T-cell (primary cell): ENCODE data around the gene EFNB2. TPM values are rescaled to one million over a fixed set of nuclear protein-coding genes. Genes with fewer than 3 reads are reported as not detected.

ENCODE experiments used
- ATAC-seq, 4 experiments: fragments of 200-7000 bp in 3 of 4; fragments of 150-1000 bp in 1 of 4; cut with Tn5 transposase; replicated peaks in 1 of 4; 1 replicate in 3 of 4; 2 replicates in 1 of 4; pipeline ENCODE4 v1.10.0; 2021; ENCODE audit warnings: moderate library complexity in 3 of 4, mild to moderate bottlenecking in 2 of 4, moderate number of reproducible peaks in 1 of 4
- CTCF ChIA-PET, 2 donors: fragments of 300-600 bp; sonication (Branson Sonifier 250); formaldehyde crosslinking; loops; one replicate each; lab custom pipeline; 2022; ENCODE audit warnings: antibody characterized with exemption in 2 of 2; lab: Charles Lee
- POLR2A ChIA-PET, 2 donors: fragments of 300-600 bp; sonication (Branson Sonifier 250); formaldehyde crosslinking; loops; one replicate each; lab custom pipeline; 2022; ENCODE audit warnings: antibody characterized with exemption in 2 of 2; lab: Charles Lee
- DNase-seq, 35 experiments: peaks; one replicate each; pipeline versions ENCODE4 v3.0.0 to v3.0.0-alpha.2; 2013 to 2023
- H3K27ac ChIP-seq: one replicate; pipeline ENCODE4 v1.5.1; 2013; ENCODE audit warnings: low read length
- H3K27me3 ChIP-seq, 2 experiments: replicated peaks in 1 of 2; 1 replicate in 1 of 2; 2 replicates in 1 of 2; pipeline versions ENCODE4 v1.6.1 to v1.7.0; 2013; ENCODE audit warnings: low read length in 1 of 2, mixed read lengths in 1 of 2; ENCODE audit not compliant: control insufficient read depth in 2 of 2, insufficient read depth in 2 of 2; ENCODE audit errors: extremely low read depth in 1 of 2
- H3K36me3 ChIP-seq, 2 donors: 1 replicate in 1 of 2; 2 replicates in 1 of 2; pipeline versions ENCODE4 v1.6.1 to v1.7.0; 2013; ENCODE audit warnings: low read length in 1 of 2; ENCODE audit not compliant: control insufficient read depth in 2 of 2, insufficient read depth in 1 of 2; ENCODE audit errors: extremely low read depth in 1 of 2
- H3K4me1 ChIP-seq, 2 experiments: 1 replicate in 1 of 2; 2 replicates in 1 of 2; pipeline versions ENCODE4 v1.6.1 to v1.7.0; 2013; ENCODE audit warnings: low read length in 2 of 2, mixed read lengths in 1 of 2; ENCODE audit not compliant: insufficient read depth in 2 of 2, control insufficient read depth in 1 of 2; ENCODE audit errors: extremely low read depth in 1 of 2
- H3K4me3 ChIP-seq, 2 donors: 1 replicate in 1 of 2; 2 replicates in 1 of 2; pipeline versions ENCODE4 v1.5.1 to v1.7.0; 2013; ENCODE audit warnings: mild to moderate bottlenecking in 2 of 2, low read length in 1 of 2, moderate library complexity in 1 of 2; ENCODE audit not compliant: control insufficient read depth in 1 of 2; ENCODE audit errors: extremely low read depth in 1 of 2
- H3K9me3 ChIP-seq: 2 replicates; pipeline ENCODE4 v1.7.0; 2013
- H3K27ac Mint-ChIP-seq, 2 donors: one replicate each; pipeline ENCODE4 v1.8.0; 2020 to 2021; ENCODE audit warnings: mild to moderate bottlenecking in 2 of 2, mixed read lengths in 2 of 2
- H3K27me3 Mint-ChIP-seq, 2 donors: one replicate each; pipeline ENCODE4 v1.8.0; 2021 to 2022; ENCODE audit warnings: mixed read lengths in 2 of 2
- H3K36me3 Mint-ChIP-seq: one replicate; pipeline ENCODE4 v1.8.0; 2021; ENCODE audit warnings: mixed read lengths
- H3K4me1 Mint-ChIP-seq, 3 donors: one replicate each; pipeline ENCODE4 v1.8.0; 2020 to 2022; ENCODE audit warnings: mixed read lengths in 3 of 3, mild to moderate bottlenecking in 1 of 3
- H3K4me3 Mint-ChIP-seq, 3 donors: one replicate each; pipeline ENCODE4 v1.8.0; 2020 to 2022; ENCODE audit warnings: mild to moderate bottlenecking in 3 of 3, mixed read lengths in 3 of 3, moderate library complexity in 3 of 3
- H3K9me3 Mint-ChIP-seq, 3 donors: one replicate each; pipeline ENCODE4 v1.8.0; 2020 to 2022; ENCODE audit warnings: mixed read lengths in 3 of 3
- WGBS: methylation state at CpG from one replicate; pipeline ENCODE4 v1.1.5; 2013; ENCODE audit warnings: missing lambda C conversion rate; ENCODE audit not compliant: insufficient coverage; 5-methylcytosine and 5-hydroxymethylcytosine counted together
- total RNA-seq, 35 experiments: library from RNA in 6 of 35; stranded (reverse) in 6 of 35; fragments of 120-200 nt in 1 of 35; gene quantifications; one replicate each; pipeline versions ENCODE4 v1.2.1 to v1.2.4 and lab custom pipeline; 2013 to 2026

EFNB2 gene
- total RNA-seq, 5 donors from 2014 or later (not counting 1 experiment from before 2014, with no cell fraction given): 0.18 to 0.47 (median 0.33) TPM

DNA sequence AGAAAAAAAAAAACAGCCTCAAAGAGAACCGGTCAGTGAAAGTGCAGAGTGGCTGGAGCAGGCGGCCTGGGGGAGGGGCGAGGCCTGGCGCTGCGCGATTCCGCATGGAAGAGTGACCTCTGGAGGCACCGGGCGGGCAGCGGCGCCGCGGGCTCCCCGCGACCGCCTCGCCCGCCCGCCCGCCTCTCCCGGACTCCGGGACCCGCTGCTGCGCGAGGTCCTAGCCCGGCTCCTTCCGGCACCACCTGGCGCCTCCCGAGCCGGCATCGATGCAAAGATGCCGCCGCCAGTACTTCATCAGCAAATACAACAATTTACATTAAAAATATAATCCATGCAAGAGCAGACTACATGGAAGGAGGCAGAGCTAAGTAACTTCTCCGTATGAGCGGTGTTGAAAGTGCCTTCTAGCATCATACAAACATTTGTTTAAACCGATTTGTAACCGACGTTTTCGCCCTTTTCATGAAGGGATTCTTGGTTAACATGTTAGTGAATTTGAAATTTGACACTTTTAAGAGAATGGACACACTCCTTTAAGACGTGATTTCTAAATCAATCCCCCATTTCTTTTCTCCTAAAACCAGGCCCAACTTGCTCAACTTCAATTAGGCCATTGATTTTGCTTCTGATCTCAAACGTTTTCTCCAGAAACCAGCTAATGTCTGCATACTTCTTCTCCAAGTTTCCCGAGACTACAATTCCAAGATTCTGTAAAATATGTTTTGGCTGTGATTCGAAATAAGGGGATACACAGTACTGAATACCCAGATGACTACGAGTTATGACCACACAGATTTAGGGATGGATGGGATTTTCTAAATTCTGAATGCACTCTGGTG lies 2.1 kb downstream of the EFNB2 start:
- CTCF ChIA-PET: interaction anchor here (0.5 to 1.2 kb wide), 3 partner anchors 9 to 114 kb away, joined by 3 to 5 read pairs (median 3); no protein-coding TSS in a partner anchor
- peak overlapping the region in 1 of 2 donors; percentile 21 for H3K27ac Mint-ChIP-seq
- POLR2A ChIA-PET: interaction anchor here in 1 of 2 donors (0.5 to 0.7 kb wide), 2 partner anchors 386 to 1846 kb away, joined by 4 read pairs; no protein-coding TSS in a partner anchor

GRCh38 chr13:106532111-106532929 lies 3.1 kb downstream of the EFNB2 start:
- CTCF ChIA-PET: no interaction called here
- H3K36me3 Mint-ChIP-seq: no peaks in the 10 kb centered on the region
- no peak overlapping the region for H3K27ac Mint-ChIP-seq
- Histone ChIP-seq H3K4me3 (peak overlapping the region in 1 of 2 donors; percentile 72), H3K4me1 (peaks cover 9 to 24% of the 10 kb centered on the region in 2 experiments), H3K27ac (no peak overlapping the region), H3K9me3 (no peaks in the 10 kb centered on the region), H3K27me3 (peaks cover 13 to 32% of the 10 kb centered on the region in 2 experiments), H3K36me3 (no peaks in the 10 kb centered on the region)
- DNase-seq (no peak), ATAC-seq (no peak)
- peaks cover 42 to 57% of the 10 kb centered on the region in 2 donors for H3K27me3 Mint-ChIP-seq
- WGBS: 70% methylated on average over 5 of the region's 18 CpGs
- peaks cover 21 to 25% (median 21%) of the 10 kb centered on the region in 3 donors for H3K4me1 Mint-ChIP-seq
- peak overlapping the region; percentile 24 to 90 (median 36) for H3K4me3 Mint-ChIP-seq
- POLR2A ChIA-PET: interaction anchor here in 1 of 2 donors (0.7 kb wide), 1 partner anchor 387 kb away, joined by 4 read pairs; no protein-coding TSS in a partner anchor
- no peaks in the 10 kb centered on the region for H3K9me3 Mint-ChIP-seq

More for the DNA sequence above, 2.1 kb downstream of the EFNB2 start:
- Histone ChIP-seq H3K4me1 (peaks cover 9 to 24% of the 10 kb centered on the region in 2 experiments), H3K27ac (no peak overlapping the region), H3K27me3 (peaks cover 10 to 32% of the 10 kb centered on the region in 2 experiments), H3K4me3 (peak overlapping the region in 1 of 2 donors; percentile 72), H3K36me3 (no peaks in the 10 kb centered on the region), H3K9me3 (no peaks in the 10 kb centered on the region)
- no peaks in the 10 kb centered on the region for H3K9me3 Mint-ChIP-seq
- peaks cover 21 to 25% (median 21%) of the 10 kb centered on the region in 3 donors for H3K4me1 Mint-ChIP-seq
- H3K36me3 Mint-ChIP-seq: no peaks in the 10 kb centered on the region
- DNase-seq (peak in 6 of 35 experiments; percentile 1 to 31 (median 2)), ATAC-seq (no peak)
- H3K27me3 Mint-ChIP-seq: peaks cover 42 to 53% of the 10 kb centered on the region in 2 donors
- 11% methylated on average over 24 of the region's 44 CpGs for WGBS
- H3K4me3 Mint-ChIP-seq: peak overlapping the region; percentile 58 to 90 (median 68)

- H3K4me1 Mint-ChIP-seq: peaks cover 14 to 21% (median 17%) of the 10 kb centered on the region in 3 donors
- H3K27ac ChIP-seq: no peak overlapping the region
- no peaks in the 10 kb centered on the region for H3K9me3 Mint-ChIP-seq
- ATAC-seq: no peak
- ChIA-PET CTCF (no interaction called here), POLR2A (no interaction called here)
- H3K27me3 Mint-ChIP-seq: peaks cover 52 to 58% of the 10 kb centered on the region in 2 donors
- DNase-seq: no peak
- H3K4me3 ChIP-seq: no peak overlapping the region
- H3K4me3 Mint-ChIP-seq: no peak overlapping the region
- H3K27ac Mint-ChIP-seq: no peak overlapping the region
- H3K27me3 ChIP-seq: peaks cover 13 to 30% of the 10 kb centered on the region in 2 experiments
- H3K9me3 ChIP-seq: no peaks in the 10 kb centered on the region
- no peaks in the 10 kb centered on the region for H3K36me3 Mint-ChIP-seq
- H3K36me3 ChIP-seq: no peaks in the 10 kb centered on the region
- H3K4me1 ChIP-seq: peaks cover 9 to 19% of the 10 kb centered on the region in 2 experiments
- WGBS: 83% methylated on average over 1 of the region's 8 CpGs
Observed at GRCh38 chr13:106530980-106531481, 4.4 kb downstream of the EFNB2 start.

GRCh38 chr13:106530171-106530851 lies 5.2 kb downstream of the EFNB2 start:
- Mint-ChIP-seq H3K4me3 (no peak overlapping the region), H3K36me3 (no peaks in the 10 kb centered on the region), H3K9me3 (no peaks in the 10 kb centered on the region), H3K27ac (no peak overlapping the region), H3K27me3 (peaks cover 57 to 64% of the 10 kb centered on the region in 2 donors), H3K4me1 (peaks cover 14 to 21% (median 17%) of the 10 kb centered on the region in 3 donors)
- 98% methylated on average over 6 of the region's 11 CpGs for WGBS
- POLR2A ChIA-PET: no interaction called here
- Histone ChIP-seq H3K4me3 (no peak overlapping the region), H3K4me1 (peaks cover 9 to 16% of the 10 kb centered on the region in 2 experiments), H3K9me3 (no peaks in the 10 kb centered on the region), H3K36me3 (no peaks in the 10 kb centered on the region), H3K27me3 (peaks cover 13 to 31% of the 10 kb centered on the region in 2 experiments), H3K27ac (no peak overlapping the region)
- ATAC-seq (no peak), DNase-seq (no peak)
- CTCF ChIA-PET: no interaction called here

- Histone ChIP-seq H3K27ac (no peak overlapping the region), H3K9me3 (no peaks in the 10 kb centered on the region), H3K4me1 (peaks cover 9 to 13% of the 10 kb centered on the region in 2 experiments), H3K36me3 (no peaks in the 10 kb centered on the region), H3K4me3 (no peak overlapping the region), H3K27me3 (peaks cover 13 to 28% of the 10 kb centered on the region in 2 experiments)
- ChIA-PET CTCF (interaction anchor here in 1 of 2 donors (1.0 kb wide), 1 partner anchor 22 kb away, joined by 3 read pairs; no protein-coding TSS in a partner anchor), POLR2A (no interaction called here)
- ATAC-seq (no peak), DNase-seq (no peak)
- Mint-ChIP-seq H3K27ac (no peak overlapping the region), H3K4me1 (peaks cover 14 to 19% (median 16%) of the 10 kb centered on the region in 3 donors), H3K4me3 (no peak overlapping the region), H3K9me3 (no peaks in the 10 kb centered on the region), H3K36me3 (no peaks in the 10 kb centered on the region), H3K27me3 (peaks cover 58 to 64% of the 10 kb centered on the region in 2 donors)
- WGBS: 96% methylated on average over 4 of the region's 8 CpGs
Observed at GRCh38 chr13:106529415-106530170, 5.9 kb downstream of the EFNB2 start.
